GM12878 (cell line): ENCODE data around the gene SHD. TPM values are rescaled to one million over a fixed set of nuclear protein-coding genes. Genes with fewer than 3 reads are reported as not detected.

Experiments used
- ATAC-seq: fragments of 200-7000 bp; cut with Tn5 transposase; 3 replicates; pipeline ENCODE4 v1.9.1; 2020; ENCODE audit warnings: mild to moderate bottlenecking, moderate library complexity
- BruUV-seq: library from RNA; stranded (reverse); fragments of 400-500 nt; replicated peaks from 2 replicates; lab custom pipeline; 2021; lab: Mats Ljungman, UMichigan
- CTCF ChIA-PET: fragments of 300-600 bp; sonication (Branson Sonifier 250); formaldehyde crosslinking; extraction: SDS; loops from one replicate; lab custom pipeline; 2021; ENCODE audit warnings: inconsistent platforms; lab: Yijun Ruan, JAX
- POLR2A ChIA-PET: fragments of 350-600 bp; formaldehyde crosslinking; extraction: SDS; loops from one replicate; lab custom pipeline; 2021; ENCODE audit warnings: inconsistent platforms; lab: Charles Lee
- RAD21 ChIA-PET: fragments of 300-600 bp; sonication (Branson Sonifier 250); formaldehyde crosslinking; loops from one replicate; lab custom pipeline; 2023; ENCODE audit warnings: antibody characterized with exemption; ENCODE audit not compliant: unreplicated experiment; lab: Charles Lee
- SMC1A ChIA-PET: fragments of 300-600 bp; sonication (Branson Sonifier 250); formaldehyde crosslinking; loops from one replicate; lab custom pipeline; 2023; ENCODE audit not compliant: unreplicated experiment, uncharacterized antibody; lab: Charles Lee
- DNase-seq: peaks from one replicate; pipeline ENCODE4 v3.0.0-alpha.2; 2011; ENCODE audit warnings: low read depth, low spot score
- FAIRE-seq: peaks from 3 replicates; lab custom pipeline; 2011; peaks lifted over from hg19 to GRCh38; lab: Jason Lieb, UNC
- H2AFZ ChIP-seq: 2 replicates; pipeline ENCODE4 v1.6.0; 2011; ENCODE audit warnings: low read depth, low read length, control low read depth; ENCODE audit not compliant: control insufficient read depth
- H3K27ac ChIP-seq: 2 replicates; pipeline ENCODE4 v1.5.1; 2011; ENCODE audit warnings: control low read depth; ENCODE audit not compliant: control insufficient read depth, insufficient read depth
- H3K27me3 ChIP-seq, 2 experiments: replicated peaks in 1 of 2; 2 replicates each; pipeline versions ENCODE4 v1.6.0 to v1.6.1; 2011; ENCODE audit warnings: low read length in 1 of 2; ENCODE audit not compliant: control insufficient read depth in 2 of 2, insufficient read depth in 2 of 2
- H3K36me3 ChIP-seq, 2 experiments: 2 replicates each; pipeline ENCODE4 v1.5.1; 2011; ENCODE audit warnings: low read length in 1 of 2; ENCODE audit not compliant: control insufficient read depth in 2 of 2, insufficient read depth in 2 of 2
- H3K4me1 ChIP-seq: 2 replicates; pipeline ENCODE4 v1.6.1; 2011; ENCODE audit warnings: mild to moderate bottlenecking, low read length, moderate library complexity, mixed read lengths; ENCODE audit not compliant: control insufficient read depth, insufficient read depth
- H3K4me2 ChIP-seq: 2 replicates; pipeline ENCODE4 v1.6.0; 2011; ENCODE audit warnings: control low read depth; ENCODE audit not compliant: control insufficient read depth, insufficient read depth
- H3K4me3 ChIP-seq: fragments of 200-600 bp; sonication (generic); 2 replicates; pipeline ENCODE4 v1.5.1; 2016
- H3K79me2 ChIP-seq: 2 replicates; pipeline ENCODE4 v1.6.0; 2011; ENCODE audit warnings: low read length; ENCODE audit not compliant: control insufficient read depth, insufficient read depth
- H3K9ac ChIP-seq: 2 replicates; pipeline ENCODE4 v1.8.0; 2011; ENCODE audit warnings: low read length, control low read depth, mixed read lengths; ENCODE audit not compliant: control insufficient read depth, insufficient read depth
- H3K9me3 ChIP-seq: replicated peaks from 3 replicates; pipeline ENCODE4 v1.5.1; 2011; ENCODE audit warnings: mild to moderate bottlenecking, low read length; ENCODE audit not compliant: control insufficient read depth, insufficient read depth
- H4K20me1 ChIP-seq: 2 replicates; pipeline ENCODE4 v1.6.0; 2011; ENCODE audit not compliant: control insufficient read depth, insufficient read depth
- CBX3 ChIP-seq: fragments of 200-600 bp; sonication (generic); IDR thresholded peaks from 2 replicates; pipeline ENCODE4 v1.6.1; 2016; ENCODE audit warnings: low read depth, borderline replicate concordance
- CHD4 ChIP-seq: fragments of 200-600 bp; sonication (generic); IDR thresholded peaks from 2 replicates; pipeline ENCODE4 v1.6.1; 2016; ENCODE audit warnings: mild to moderate bottlenecking
- MYC ChIP-seq: IDR thresholded peaks from 2 replicates; pipeline ENCODE4 v1.6.1; 2011; ENCODE audit warnings: mild to moderate bottlenecking, low read length, moderate library complexity, inconsistent platforms; ENCODE audit not compliant: insufficient read depth, insufficient replicate concordance, insufficient read length, severe bottlenecking
- POLR2AphosphoS5 ChIP-seq: IDR thresholded peaks from 2 replicates; pipeline ENCODE4 v1.6.1; 2011; ENCODE audit warnings: mild to moderate bottlenecking, low read length, inconsistent platforms
- RUNX3 ChIP-seq: IDR thresholded peaks from 2 replicates; pipeline ENCODE4 v1.6.1; 2012; ENCODE audit warnings: low read length, inconsistent platforms
- SIN3A ChIP-seq: IDR thresholded peaks from 2 replicates; pipeline ENCODE4 v1.6.1; 2012; ENCODE audit warnings: low read depth, low read length, improper control_type of control experiment
- SPI1 ChIP-seq: IDR thresholded peaks from 2 replicates; pipeline ENCODE4 v1.6.1; 2011; ENCODE audit warnings: low read depth, mild to moderate bottlenecking, low read length, moderate library complexity, borderline replicate concordance; ENCODE audit not compliant: insufficient read depth
- TCF12 ChIP-seq: IDR thresholded peaks from 2 replicates; pipeline ENCODE4 v1.6.1; 2011; ENCODE audit warnings: low read depth, mild to moderate bottlenecking, low read length
- ZNF592 ChIP-seq: fragments of 450-650 bp; IDR thresholded peaks from 2 replicates; pipeline ENCODE4 v1.6.1; 2017; ENCODE audit warnings: mild to moderate bottlenecking, moderate library complexity
- WGBS: methylation state at CpG from one replicate; pipeline ENCODE4 v1.1.6; 2016; ENCODE audit warnings: low lambda C conversion rate; ENCODE audit not compliant: insufficient replicate concordance, insufficient coverage; ENCODE audit errors: missing lambda C conversion rate; 5-methylcytosine and 5-hydroxymethylcytosine counted together
- in situ Hi-C: fragments of 300-500 bp; cut with MboI; formaldehyde crosslinking; loops from 9 replicates; pipeline ENCODE4 v1.14.3; 2018; ENCODE audit warnings: mixed read lengths
- intact Hi-C: fragments of 100-400 bp; cut with micrococcal nuclease; formaldehyde crosslinking; loops from one replicate; pipeline ENCODE4 v1.14.2; 2022; ENCODE audit not compliant: unreplicated experiment
- polyA plus RNA-seq, 11 experiments: library from polyadenylated mRNA; depleted of rRNA in 4 of 11; unstranded in 6 of 11; stranded (reverse) in 5 of 11; fragments of >200 nt; fragmentation: Nextera tagmentation in 4 of 11; fragmentation: Illumina TruSeq in 1 of 11; extraction: Ambion mirVana in 4 of 11; extraction: Trizol in 1 of 11; gene quantifications; 1 replicate in 1 of 11; 2 replicates in 10 of 11; pipeline versions ENCODE4 v1.2.1 to v1.2.3, GENCODE V29; 2011 to 2016; ENCODE audit warnings: inconsistent platforms in 2 of 11, missing spikeins in 2 of 11, low read depth in 1 of 11
- total RNA-seq, 4 experiments: library from RNA; depleted of rRNA in 3 of 4; stranded (reverse); fragments of >200 nt in 3 of 4; fragmentation: Illumina TruSeq in 1 of 4; extraction: Trizol in 1 of 4; gene quantifications; 2 replicates each; pipeline versions ENCODE4 v1.2.1 to v1.2.3, GENCODE V29; 2013 to 2021

The SHD gene
- total and polyA plus RNA-seq, 10 of the 15 experiments (the other 5 are each of a cell fraction or from before 2014, with no cell fraction given): 0.09 TPM; not detected in 9

GRCh38 chr19:4266253-4267000 lies 12.6 kb upstream of the SHD start:
- CTCF ChIA-PET: interaction anchor here (0.6 to 5.4 kb wide), 33 partner anchors 9 to 258 kb away, joined by 3 to 78 read pairs (median 4); partner anchors contain the start of genes CHAF1A, EBI3, HDGFL2 and MPND
- in situ Hi-C loops: loop anchor here (5.0 kb wide), 1 partner anchor 86 kb away; no protein-coding TSS in a partner anchor
- no peak overlapping the region for H3K27ac ChIP-seq

More at GRCh38 chr19:4266253-4267000, 12.6 kb upstream of the SHD start:
- Histone ChIP-seq H3K4me2 (no peak overlapping the region), H4K20me1 (no peaks in the 10 kb centered on the region), H3K9me3 (no peaks in the 10 kb centered on the region; the same call in 2 of the 3 replicates), H3K4me1 (no peaks in the 10 kb centered on the region; the same call in 1 of the 2 replicates), H3K36me3 (peaks cover 18 to 20% of the 10 kb centered on the region in 2 experiments), H2AFZ (no peak overlapping the region), H3K27me3 (no peaks in the 10 kb centered on the region), H3K79me2 (no peaks in the 10 kb centered on the region), H3K4me3 (no peak overlapping the region), H3K9ac (no peak overlapping the region)
- ChIA-PET POLR2A (interaction anchor here (0.6 to 0.7 kb wide), 3 partner anchors 52 to 523 kb away, joined by 3 to 7 read pairs (median 3); no protein-coding TSS in a partner anchor), SMC1A (interaction anchor here (0.6 to 2.6 kb wide), 6 partner anchors 32 to 259 kb away, joined by 3 to 12 read pairs (median 4); no protein-coding TSS in a partner anchor), RAD21 (interaction anchor here (0.9 to 2.8 kb wide), 7 partner anchors 77 to 260 kb away, joined by 3 to 10 read pairs (median 5); partner anchors contain the start of genes CHAF1A and MPND)
- WGBS: 86% methylated on average over 18 of the region's 18 CpGs
- FAIRE-seq: no peak
- TF ChIP-seq SIN3A (no peak), CHD4 (no peak), MYC (no peak), CBX3 (no peak), TCF12 (no peak), RUNX3 (no peak), SPI1 (peak; percentile 49; the same call in 1 of the 2 replicates), ZNF592 (no peak), POLR2AphosphoS5 (no peak)
- no peak for ATAC-seq
- no peak for DNase-seq
- intact Hi-C loops: loop anchor here (2.0 to 5.0 kb wide), 2 partner anchors 136 to 258 kb away; partner anchors contain the start of genes CHAF1A and SH3GL1
- BruUV-seq: no TSS peak
